Measurements from ENCODE around the gene FBXO34. TPM values are rescaled to one million over a fixed set of nuclear protein-coding genes. Genes with fewer than 3 reads are reported as not detected.
A peak's percentile ranks its signal among the peaks of the same experiment; 100 is the strongest.

Gene FBXO34
- total and polyA plus RNA-seq, 10 of the 15 experiments (the other 5 are each of a cell fraction or from before 2014, with no cell fraction given), result 5.6 to 22.8 (median 17.6) TPM

- TF ChIP-seq CUX1 (IDR thresholded peaks at IDR 0.05; ENCODE audit: insufficient replicate concordance, low read depth, low read length) (no peak), CHD4 (IDR thresholded peaks at IDR 0.05) (no peak), SREBF2 (IDR thresholded peaks at IDR 0.05; ENCODE audit: low read length) (no peak), E2F4 (IDR thresholded peaks at IDR 0.05; ENCODE audit: low read depth, low read length) (no peak), BHLHE40 (IDR thresholded peaks at IDR 0.05; ENCODE audit: borderline replicate concordance in 1 of 2, low read depth in 2 of 2, low read length in 1 of 2) (no peak)
These were observed 14.6 kb upstream of the FBXO34 start (continued) for GRCh38 chr14:55256586-55256985.

GRCh38 chr14:55265197-55265596 is 6.0 kb upstream of the FBXO34 start:
- CTCF ChIA-PET, result interaction anchor here (0.6 to 2.2 kb wide), 2 partner anchors 89 to 399 kb away, joined by 3 to 14 read pairs; no protein-coding TSS in a partner anchor
- no TSS peak for BruUV-seq (replicated peaks)
- H3K79me2 ChIP-seq (ENCODE audit: control insufficient read depth, insufficient read depth, low read length), result no peaks in the 10 kb centered on the region
- TF ChIP-seq SMC3 (IDR thresholded peaks at IDR 0.05; ENCODE audit: borderline replicate concordance, low read length), result no peak
- TF ChIP-seq E4F1 (IDR thresholded peaks at IDR 0.05; ENCODE audit: borderline replicate concordance, partially characterized antibody), result no peak
- TF ChIP-seq ZBTB11 (CRISPR knock-in tag; IDR thresholded peaks at IDR 0.05), result no peak
- no peak for TF ChIP-seq MTA2 (IDR thresholded peaks at IDR 0.05; ENCODE audit: low read depth)

More at GRCh38 chr14:55265197-55265596, 6.0 kb upstream of the FBXO34 start:
- WGBS (ENCODE audit: insufficient coverage, insufficient replicate concordance, low lambda C conversion rate, missing lambda C conversion rate), result 15% methylated on average over 4 of the region's 4 CpGs
- H3K9ac ChIP-seq (ENCODE audit: control insufficient read depth, insufficient read depth, low read length), result no peak overlapping the region
- intact Hi-C loops (cut with micrococcal nuclease; ENCODE audit: unreplicated experiment) (no loop called here), in situ Hi-C loops (cut with MboI) (no loop called here)
- ChIA-PET RAD21 (ENCODE audit: unreplicated experiment) (interaction anchor here (1.1 kb wide), 1 partner anchor 13 kb away, joined by 4 read pairs; no protein-coding TSS in a partner anchor), POLR2A (no interaction called here), SMC1A (ENCODE audit: uncharacterized antibody, unreplicated experiment) (interaction anchor here (1.4 to 1.8 kb wide), 3 partner anchors 13 to 164 kb away, joined by 3 to 5 read pairs (median 3); no protein-coding TSS in a partner anchor)
- no peak for DNase-seq (ENCODE audit: low read depth, low spot score)
- no peak overlapping the region for H3K27ac ChIP-seq (ENCODE audit: control insufficient read depth, insufficient read depth)
- H3K4me3 ChIP-seq, result no peak overlapping the region; the same call in 1 of the 2 replicates
- peak overlapping the region; percentile 28 for H2AFZ ChIP-seq (ENCODE audit: control insufficient read depth, low read depth, low read length)
- no peak for FAIRE-seq
- H3K4me2 ChIP-seq (ENCODE audit: control insufficient read depth, insufficient read depth), result no peak overlapping the region
- no peaks in the 10 kb centered on the region for H4K20me1 ChIP-seq (ENCODE audit: control insufficient read depth, insufficient read depth)
- H3K4me1 ChIP-seq (ENCODE audit: control insufficient read depth, insufficient read depth, low read length), result no peaks in the 10 kb centered on the region
- ATAC-seq, result peak; percentile 87
- H3K27me3 ChIP-seq (replicated peaks in 1 of 2; ENCODE audit: control insufficient read depth in 2 of 2, insufficient read depth in 2 of 2, low read length in 1 of 2), result no peaks in the 10 kb centered on the region; a peak in 1 of 4 replicates
- H3K36me3 ChIP-seq (ENCODE audit: control insufficient read depth in 2 of 2, insufficient read depth in 2 of 2, low read length in 1 of 2), result no peaks in the 10 kb centered on the region
- peaks cover 6% of the 10 kb centered on the region for H3K9me3 ChIP-seq (replicated peaks; ENCODE audit: control insufficient read depth, insufficient read depth, low read length)

Measured in GM12878 (cell line).